NCI-H1048 (cell line): ENCODE data around the gene OPCML.

Source experiments
- DNase-seq: peaks from one replicate; lab custom pipeline; 2025; lab: John Stamatoyannopoulos, UW

The OPCML gene

GRCh38 chr11:133175103-133175502, 357.2 kb downstream of the OPCML start:
- DNase-seq: no peak

- no peak for DNase-seq
Observed at GRCh38 chr11:133173810-133174412, 358.4 kb downstream of the OPCML start.

- no peak for DNase-seq
Observed at GRCh38 chr11:133172349-133172748, 360.0 kb downstream of the OPCML start.

GRCh38 chr11:133171374-133171773, 360.9 kb downstream of the OPCML start:
- DNase-seq: no peak

GRCh38 chr11:133168016-133168415, 364.3 kb downstream of the OPCML start:
- no peak for DNase-seq

- DNase-seq: no peak
Observed at GRCh38 chr11:133166662-133167061, 365.6 kb downstream of the OPCML start.

- no peak for DNase-seq
Observed at GRCh38 chr11:133164986-133165385, 367.3 kb downstream of the OPCML start.

GRCh38 chr11:133163463-133164419, 368.6 kb downstream of the OPCML start:
- no peak for DNase-seq

GRCh38 chr11:133162227-133162626, 370.1 kb downstream of the OPCML start:
- DNase-seq: no peak

GRCh38 chr11:133160754-133161153, 371.5 kb downstream of the OPCML start:
- no peak for DNase-seq

- DNase-seq: no peak
Observed at GRCh38 chr11:133156986-133157745, 375.1 kb downstream of the OPCML start.

- no peak for DNase-seq
Observed at GRCh38 chr11:133154781-133155180, 377.5 kb downstream of the OPCML start.

- no peak for DNase-seq
Observed at GRCh38 chr11:133154076-133154475, 378.2 kb downstream of the OPCML start.

- DNase-seq: no peak
Observed at GRCh38 chr11:133153031-133153430, 379.3 kb downstream of the OPCML start.

- DNase-seq: no peak
Observed at GRCh38 chr11:133149698-133150097, 382.6 kb downstream of the OPCML start.

GRCh38 chr11:133147625-133148024, 384.7 kb downstream of the OPCML start:
- no peak for DNase-seq

- no peak for DNase-seq
Observed at GRCh38 chr11:133146697-133147306, 385.5 kb downstream of the OPCML start.

- DNase-seq: no peak
Observed at GRCh38 chr11:133137939-133138338, 394.4 kb downstream of the OPCML start.

GRCh38 chr11:133137270-133137669, 395.0 kb downstream of the OPCML start:
- no peak for DNase-seq

- no peak for DNase-seq
Observed at GRCh38 chr11:133136376-133136775, 395.9 kb downstream of the OPCML start.

GRCh38 chr11:133134314-133135173, 397.8 kb downstream of the OPCML start:
- no peak for DNase-seq
